K562 (cell line): ENCODE results near the gene GRB10. TPM values are rescaled to one million over a fixed set of nuclear protein-coding genes. Genes with fewer than 3 reads are reported as not detected.
A peak's percentile ranks its signal among the peaks of the same experiment; 100 is the strongest.

ENCODE experiments used
- BRCA1 ChIP-seq, 2 experiments: fragments of 450-650 bp in 1 of 2; sonication (generic) in 1 of 2; formaldehyde crosslinking in 1 of 2; IDR thresholded peaks; 2 replicates each; pipeline versions ENCODE4 v1.5.0 to v1.6.1; 2017 to 2020; ENCODE audit warnings: mild to moderate bottlenecking in 1 of 2, missing genetic modification reagents in 1 of 2
- DDX20 ChIP-seq: fragments of 450-650 bp; IDR thresholded peaks from 2 replicates; pipeline ENCODE4 v1.6.1; 2016; ENCODE audit warnings: missing genetic modification characterization, low read depth, mild to moderate bottlenecking, missing compliant biosample characterization, moderate library complexity
- FOXK2 ChIP-seq, 2 experiments: fragments of 450-650 bp; IDR thresholded peaks in 1 of 2; conservative IDR thresholded peaks in 1 of 2; 2 replicates each; pipeline ENCODE4 v1.6.1; 2016; ENCODE audit warnings: low read depth in 2 of 2, mild to moderate bottlenecking in 1 of 2
- HBP1 ChIP-seq: fragments of 450-650 bp; formaldehyde crosslinking; IDR thresholded peaks from 2 replicates; pipeline ENCODE4 v1.4.0; 2022; ENCODE audit warnings: missing genetic modification characterization
- HNRNPUL1 ChIP-seq: fragments of 200-400 bp; formaldehyde crosslinking; IDR thresholded peaks from 2 replicates; pipeline ENCODE4 v1.6.1; 2017; ENCODE audit warnings: low read length
- IRF2 ChIP-seq: sonication (generic); formaldehyde crosslinking; IDR thresholded peaks from 2 replicates; pipeline ENCODE4 v1.8.1; 2022; ENCODE audit warnings: mild to moderate bottlenecking, missing genetic modification reagents
- KDM2B ChIP-seq: fragments of 250-450 bp; sonication (Bioruptor Pico); IDR thresholded peaks from 2 replicates; pipeline ENCODE4 v1.8.0; 2021; ENCODE audit warnings: mild to moderate bottlenecking, moderate library complexity
- MNT ChIP-seq, 2 experiments: fragments of 450-650 bp; conservative IDR thresholded peaks; 2 replicates each; pipeline ENCODE4 v1.6.1; 2017; ENCODE audit warnings: mild to moderate bottlenecking in 2 of 2, moderate library complexity in 2 of 2
- NBN ChIP-seq: fragments of 450-650 bp; IDR thresholded peaks from 2 replicates; pipeline ENCODE4 v1.6.1; 2016; ENCODE audit warnings: low read depth, mild to moderate bottlenecking
- NEUROD1 ChIP-seq: fragments of 150-350 bp; IDR thresholded peaks from 2 replicates; pipeline ENCODE4 v1.6.1; 2014; ENCODE audit warnings: borderline replicate concordance, low read length, low read depth; ENCODE audit not compliant: partially characterized antibody
- NFIC ChIP-seq: fragments of 450-650 bp; IDR thresholded peaks from 2 replicates; pipeline ENCODE4 v1.6.1; 2017; ENCODE audit warnings: mild to moderate bottlenecking, inconsistent platforms
- POLR2H ChIP-seq: IDR thresholded peaks from 2 replicates; pipeline ENCODE4 v1.6.1; 2016; ENCODE audit warnings: missing genetic modification characterization, low read depth, mild to moderate bottlenecking, control low read depth, missing compliant biosample characterization, moderate library complexity
- RBM17 ChIP-seq: fragments of 200-400 bp; formaldehyde crosslinking; IDR thresholded peaks from 2 replicates; pipeline ENCODE4 v1.6.1; 2017; ENCODE audit warnings: low read depth, mild to moderate bottlenecking, low read length, borderline replicate concordance
- RCOR1 ChIP-seq, 2 experiments: IDR thresholded peaks; 2 replicates each; pipeline ENCODE4 v1.6.1; 2012; ENCODE audit warnings: low read depth in 2 of 2, low read length in 2 of 2, borderline replicate concordance in 1 of 2, improper control_type of control experiment in 1 of 2
- SREBF2 ChIP-seq: sonication (generic); formaldehyde crosslinking; IDR thresholded peaks from 2 replicates; pipeline ENCODE4 v1.4.0; 2020; ENCODE audit warnings: mild to moderate bottlenecking, missing genetic modification reagents
- THRB ChIP-seq: fragments of 450-650 bp; formaldehyde crosslinking; conservative IDR thresholded peaks from 2 replicates; pipeline ENCODE4 v1.4.0; 2022; ENCODE audit warnings: mild to moderate bottlenecking, missing genetic modification characterization
- ZNF224 ChIP-seq: sonication (generic); formaldehyde crosslinking; IDR thresholded peaks from 2 replicates; pipeline ENCODE4 v1.8.0; 2022; ENCODE audit warnings: mild to moderate bottlenecking, missing genetic modification reagents
- ZNF589 ChIP-seq: fragments of 200-800 bp; sonication (Bioruptor generic); IDR thresholded peaks from 2 replicates; pipeline ENCODE4 v1.6.1; 2016; ENCODE audit warnings: low read depth, missing genetic modification characterization, missing compliant biosample characterization
- ZNF75A ChIP-seq: fragments of 450-650 bp; formaldehyde crosslinking; IDR thresholded peaks from 2 replicates; pipeline ENCODE4 v1.4.0; 2020; ENCODE audit warnings: mild to moderate bottlenecking
- ZNF764 ChIP-seq: fragments of 250-450 bp; sonication (Bioruptor Pico); IDR thresholded peaks from 2 replicates; pipeline ENCODE4 v1.4.0; 2020; ENCODE audit warnings: low read depth, mild to moderate bottlenecking, moderate library complexity
- polyA plus RNA-seq, 8 experiments: library from polyadenylated mRNA; depleted of rRNA in 4 of 8; stranded (reverse) in 5 of 8; unstranded in 3 of 8; fragments of >200 nt; fragmentation: Nextera tagmentation in 2 of 8; fragmentation: Illumina TruSeq in 1 of 8; extraction: Ambion mirVana in 2 of 8; extraction: Trizol in 1 of 8; gene quantifications; 2 replicates each; pipeline versions ENCODE4 v1.2.1 to v1.2.3, GENCODE V29; 2011 to 2014; ENCODE audit warnings: inconsistent platforms in 1 of 8, missing spikeins in 1 of 8
- total RNA-seq, 7 experiments: library from RNA; depleted of rRNA in 6 of 7; stranded (reverse); fragments of >200 nt in 6 of 7; fragmentation: Illumina TruSeq in 2 of 7; extraction: Trizol in 2 of 7; gene quantifications; 2 replicates each; pipeline versions ENCODE4 v1.2.1 to v1.2.3, GENCODE V29; 2011 to 2021; ENCODE audit warnings: low replicate concordance in 1 of 7
- TF ChIP-seq, protein P1 (sequence below): sonication (generic); formaldehyde crosslinking; IDR thresholded peaks from 2 replicates; pipeline ENCODE4 v1.8.0; 2022; ENCODE audit warnings: mild to moderate bottlenecking, missing genetic modification reagents, borderline replicate concordance

Gene GRB10
- total and polyA plus RNA-seq, 9 of the 15 experiments (the other 6 are each of a cell fraction or from before 2014, with no cell fraction given) = 8.9 to 88.5 (median 40.7) TPM

DNA sequence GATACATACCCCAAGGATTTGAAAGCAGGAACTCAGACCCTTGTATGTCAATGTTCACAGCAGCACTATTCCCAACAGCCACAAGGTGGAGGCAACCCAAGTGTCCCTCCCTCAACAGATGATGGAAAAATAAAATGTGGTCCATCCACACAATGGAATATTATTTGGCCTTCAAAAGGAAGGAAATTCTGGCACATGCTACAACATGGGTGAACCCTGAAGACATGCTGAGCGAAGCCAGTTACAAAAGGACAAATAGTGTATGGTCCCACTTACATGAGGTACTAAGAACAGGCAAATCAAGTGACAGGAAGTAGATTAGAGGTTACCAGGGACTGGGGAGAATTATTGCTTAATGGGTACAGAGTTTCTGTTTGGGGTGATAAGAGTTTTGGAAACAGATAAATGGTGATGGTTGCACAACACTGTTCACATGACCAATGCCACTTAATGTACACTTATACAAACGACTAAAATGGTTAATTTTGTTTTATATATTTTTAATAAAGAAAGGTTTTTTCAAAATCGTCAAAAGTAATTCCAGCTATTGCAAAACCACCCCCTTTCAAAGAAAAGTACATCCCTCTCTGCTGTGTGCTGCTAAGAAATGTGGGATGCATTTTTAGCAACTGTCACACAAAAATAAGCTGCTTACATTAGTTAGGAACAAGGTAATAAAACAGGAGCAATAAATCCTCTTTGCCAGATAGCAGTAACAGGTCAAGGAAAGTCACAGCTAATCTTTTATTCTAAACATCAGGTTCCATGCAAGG, 85.7 kb downstream of the GRB10 start (continued):
- TF ChIP-seq ZNF764 (CRISPR knock-in tag) (no peak), NEUROD1 (no peak), THRB (CRISPR knock-in tag) (no peak), ZNF224 (CRISPR knock-in tag) (no peak), SREBF2 (no peak), RCOR1 (IDR thresholded peaks at IDR 0.05; ENCODE audit: borderline replicate concordance in 1 of 2, low read depth in 2 of 2, low read length in 2 of 2) (peak in 1 of 2 experiments; percentile 54; a peak in 2 of 4 replicates), HBP1 (CRISPR knock-in tag) (no peak), NBN (no peak), POLR2H (peak; percentile 24; the same call in 1 of the 2 replicates), KDM2B (CRISPR knock-in tag) (no peak), ZNF589 (no peak), BRCA1 (IDR thresholded peaks at IDR 0.05) (no peak), BRCA1 (CRISPR knock-in tag; IDR thresholded peaks at IDR 0.05) (no peak), IRF2 (CRISPR knock-in tag) (no peak), ZNF75A (no peak), NFIC (0 out of 2 replicates have a peak, but pooled peaks have one; percentile 34), HNRNPUL1 (no peak), FOXK2 (conservative IDR thresholded peaks at IDR 0.05 in 1 of 2, IDR thresholded peaks at IDR 0.05 in 1 of 2; ENCODE audit: low read depth in 2 of 2) (no peak), RBM17 (no peak), DDX20 (tag) (no peak), MNT (conservative IDR thresholded peaks at IDR 0.05) (0 out of 4 replicates have a peak, but pooled peaks of 1 of the 2 experiments have one; percentile 21)
- TF ChIP-seq, protein P1, sequence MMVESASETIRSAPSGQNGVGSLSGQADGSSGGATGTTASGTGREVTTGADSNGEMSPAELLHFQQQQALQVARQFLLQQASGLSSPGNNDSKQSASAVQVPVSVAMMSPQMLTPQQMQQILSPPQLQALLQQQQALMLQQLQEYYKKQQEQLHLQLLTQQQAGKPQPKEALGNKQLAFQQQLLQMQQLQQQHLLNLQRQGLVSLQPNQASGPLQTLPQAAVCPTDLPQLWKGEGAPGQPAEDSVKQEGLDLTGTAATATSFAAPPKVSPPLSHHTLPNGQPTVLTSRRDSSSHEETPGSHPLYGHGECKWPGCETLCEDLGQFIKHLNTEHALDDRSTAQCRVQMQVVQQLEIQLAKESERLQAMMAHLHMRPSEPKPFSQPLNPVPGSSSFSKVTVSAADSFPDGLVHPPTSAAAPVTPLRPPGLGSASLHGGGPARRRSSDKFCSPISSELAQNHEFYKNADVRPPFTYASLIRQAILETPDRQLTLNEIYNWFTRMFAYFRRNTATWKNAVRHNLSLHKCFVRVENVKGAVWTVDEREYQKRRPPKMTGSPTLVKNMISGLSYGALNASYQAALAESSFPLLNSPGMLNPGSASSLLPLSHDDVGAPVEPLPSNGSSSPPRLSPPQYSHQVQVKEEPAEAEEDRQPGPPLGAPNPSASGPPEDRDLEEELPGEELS = no peak
